ENCODE data around the gene CD74.

Gene CD74

DNA sequence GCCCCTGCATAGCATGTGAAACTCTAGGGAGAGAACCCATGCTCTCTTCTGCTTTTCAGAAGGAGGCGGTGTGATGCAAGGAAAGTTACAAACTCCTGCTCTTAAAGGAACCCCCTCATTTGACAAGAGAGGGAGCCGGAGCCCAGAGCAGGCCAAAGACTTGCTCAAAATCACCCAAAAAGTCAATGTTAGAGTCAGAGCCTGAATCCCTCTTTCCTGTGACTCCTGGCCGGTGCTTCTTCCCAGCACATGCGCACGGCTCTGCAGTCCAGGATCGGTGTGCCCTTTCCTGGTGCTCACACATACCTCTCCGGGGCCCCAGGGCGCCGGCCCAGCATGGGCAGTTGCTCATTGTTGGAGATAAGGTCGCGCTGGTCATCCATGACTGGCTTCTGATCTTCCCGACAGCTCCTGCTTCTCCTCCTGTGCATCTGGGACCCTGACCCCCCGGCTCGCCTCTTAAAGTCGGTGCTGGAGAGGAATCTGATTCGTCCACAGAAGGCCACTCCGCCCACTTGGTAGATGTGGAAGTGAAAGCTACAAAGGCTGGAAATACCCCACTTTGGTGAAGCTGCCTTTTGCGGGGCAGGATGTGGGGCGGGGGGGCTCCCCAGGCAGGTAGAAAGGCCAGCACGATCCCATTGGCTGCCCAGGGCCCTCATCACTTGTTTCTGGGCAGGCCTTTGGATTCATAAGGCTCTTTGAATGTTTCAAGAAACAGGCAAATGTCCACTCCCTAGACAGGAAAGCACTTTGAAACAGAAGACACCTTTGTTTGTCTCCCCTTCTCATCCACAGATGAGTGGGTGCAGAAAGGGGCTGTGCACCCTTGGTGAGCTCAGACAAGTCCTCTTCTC, at the start of gene CD74:
Gene CD74, minus strand, starts transcription at position 592 of the 857 bp plus-strand sequence. Its CDS starts 161 bp downstream, at position 431.
- peak; percentile 62 for DNase-seq

DNA sequence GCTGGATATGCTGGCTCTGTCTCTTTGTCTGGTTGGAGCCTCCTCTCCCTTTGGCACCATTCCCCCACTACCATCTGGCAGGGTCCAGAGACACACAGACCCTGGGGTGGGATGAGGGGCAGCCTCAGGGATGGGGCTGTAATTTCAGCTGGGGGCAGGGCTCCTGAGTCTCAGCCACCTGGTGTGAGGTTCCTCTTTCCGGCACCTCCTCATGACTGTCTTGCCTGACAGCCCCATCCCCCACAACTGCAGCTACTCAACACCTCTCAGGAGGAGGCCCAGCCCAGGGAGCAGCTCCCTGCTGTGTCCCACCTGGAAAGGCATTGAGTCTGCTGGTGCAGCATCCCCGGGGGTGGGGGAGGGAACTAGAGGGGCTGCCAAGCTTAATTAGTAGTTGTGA, 48.5 kb upstream of the CD74 start:
- no peak for DNase-seq

DNA sequence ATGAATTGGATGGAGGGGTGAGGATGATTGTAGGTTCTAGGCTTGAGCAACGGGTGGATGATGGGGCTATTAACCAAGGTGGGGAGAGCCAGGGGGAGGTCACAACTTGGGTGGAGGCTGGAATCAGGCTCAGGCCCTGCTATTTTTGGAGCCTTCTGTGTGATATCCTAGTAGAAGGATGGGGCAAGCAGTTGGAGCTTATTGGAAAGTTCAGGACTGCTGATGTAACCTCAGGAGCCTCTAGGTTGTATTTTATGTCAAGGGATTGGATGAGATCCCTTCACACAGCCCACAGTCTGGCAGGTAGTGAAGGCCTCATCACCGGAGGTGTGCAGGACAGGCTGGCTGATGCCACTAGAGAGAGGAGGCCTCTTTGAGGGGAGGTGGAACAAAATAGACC, 48.1 kb upstream of the CD74 start:
- no peak for DNase-seq

DNA sequence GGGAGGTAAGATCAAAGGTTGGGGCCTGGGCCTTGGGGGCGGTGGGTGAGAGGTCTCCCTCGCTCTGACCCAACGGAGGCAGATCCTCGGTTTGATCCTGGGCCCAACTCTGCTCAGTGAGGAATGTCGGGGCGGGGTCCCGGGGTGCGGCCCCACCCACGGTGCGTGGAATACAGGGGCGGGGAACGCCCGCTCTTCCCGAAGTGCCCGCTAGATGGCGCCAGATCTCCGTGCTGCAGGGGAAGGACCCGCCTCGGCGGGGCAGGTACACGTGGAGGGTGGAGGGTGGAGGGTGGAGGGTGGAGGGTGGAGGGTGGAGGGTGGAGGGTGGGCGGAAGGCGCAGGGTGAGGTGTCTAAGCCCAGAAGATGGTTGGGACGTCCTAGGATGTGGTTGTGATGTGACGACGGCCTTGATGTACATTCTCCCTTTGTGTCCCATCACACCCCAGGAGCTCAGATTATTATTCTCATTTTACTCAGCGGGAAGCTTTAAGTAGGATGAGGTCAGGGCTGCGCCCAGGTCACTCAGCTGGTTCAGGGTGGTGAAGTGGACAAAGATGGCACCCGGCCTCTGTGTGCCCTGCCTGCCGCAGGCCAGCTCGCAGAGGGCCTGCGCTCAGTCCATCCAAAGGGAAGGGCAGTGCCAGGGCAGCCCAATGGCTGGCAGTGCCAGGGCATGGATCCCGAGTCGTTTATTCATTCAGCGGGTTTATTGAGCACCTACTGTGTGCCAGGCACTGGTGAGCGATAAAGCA, 46.3 kb upstream of the CD74 start:
- DNase-seq, result peak; percentile 6

DNA sequence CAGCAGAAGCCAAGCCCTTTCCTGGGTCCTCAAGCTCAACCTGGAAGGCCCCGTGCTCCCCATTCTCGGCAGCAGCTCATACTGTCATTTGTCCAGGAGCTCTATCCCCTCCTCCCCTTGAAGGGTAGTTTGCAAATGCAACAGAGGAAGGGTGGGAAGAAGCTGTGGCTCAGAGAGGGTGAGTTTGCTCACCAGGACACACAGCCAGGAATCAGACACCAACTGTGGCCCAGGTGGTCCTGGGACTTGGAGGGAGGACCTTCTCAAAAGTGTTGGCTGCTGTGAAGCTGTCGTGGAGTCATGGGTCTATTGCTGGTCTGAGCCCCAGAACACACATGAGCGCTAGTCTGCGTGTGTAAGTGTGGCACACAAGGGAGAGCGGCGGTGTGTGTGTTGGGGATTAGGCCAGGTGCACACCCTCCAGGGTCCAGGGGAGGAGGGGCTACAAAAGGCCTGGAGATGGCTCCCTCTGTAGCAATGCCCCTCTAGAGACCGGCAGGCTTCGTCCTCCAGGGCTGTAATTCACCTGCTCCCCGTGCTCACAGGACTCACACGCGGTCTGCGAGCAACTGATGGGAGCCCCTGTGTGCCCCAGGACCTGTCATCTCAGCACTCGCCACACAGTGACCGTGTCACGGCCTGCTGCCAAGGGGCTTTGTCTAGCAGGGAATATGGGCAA, 45.0 kb upstream of the CD74 start:
- no peak for DNase-seq

DNA sequence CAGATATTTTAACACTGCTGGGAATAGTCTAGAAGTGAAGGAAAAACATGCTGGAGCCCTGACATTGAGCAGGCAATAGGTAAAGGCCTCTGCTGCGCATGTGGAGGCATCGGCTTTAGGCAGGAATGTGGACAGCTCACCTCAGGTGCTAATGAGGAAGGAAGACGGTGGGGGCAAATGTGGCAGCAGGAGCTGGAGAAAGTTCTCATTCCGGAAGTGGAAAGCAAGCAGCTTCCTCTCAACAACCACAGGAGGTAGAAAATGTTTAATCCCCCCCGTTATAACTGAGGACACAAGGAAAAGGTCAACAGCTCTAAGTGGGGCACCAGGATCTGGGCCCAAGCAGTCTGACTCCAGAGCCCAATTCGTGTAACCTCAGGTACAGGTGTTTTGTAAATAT, 44.4 kb upstream of the CD74 start:
- DNase-seq, result no peak

DNA sequence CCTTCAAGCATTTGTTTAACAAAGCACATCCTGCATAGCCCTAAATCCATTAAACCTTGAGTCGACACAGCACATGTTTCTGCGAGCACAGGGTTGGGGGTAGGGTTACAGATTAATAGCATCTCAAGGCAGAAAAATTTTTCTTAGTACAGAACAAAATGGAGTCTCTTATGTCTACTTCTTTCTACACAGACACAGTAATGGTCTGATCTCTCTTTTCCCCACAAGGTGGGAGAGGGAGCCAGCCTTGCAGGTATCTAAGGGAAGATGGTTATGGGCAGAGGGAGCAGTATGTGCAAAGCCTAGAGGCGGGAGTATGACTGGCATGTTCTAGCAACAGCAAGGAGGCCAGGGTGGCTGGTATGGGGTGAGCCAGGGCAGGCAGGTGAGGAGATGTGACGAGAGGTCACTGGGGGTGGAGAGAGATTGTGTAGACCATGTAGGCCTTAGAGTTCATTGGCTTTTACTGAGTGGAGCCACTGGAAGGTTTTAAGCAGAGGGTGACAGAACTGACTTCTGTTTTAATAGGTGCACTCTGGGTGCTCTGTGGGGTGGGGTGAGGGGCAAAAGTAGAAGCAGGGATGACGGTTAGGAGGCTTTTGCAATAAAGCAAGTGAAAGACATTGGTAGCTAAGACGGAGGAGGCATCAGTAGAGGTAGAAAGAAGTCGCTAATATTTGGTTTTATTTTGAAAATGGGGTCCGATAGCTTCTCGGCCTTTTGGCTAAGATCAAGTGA, 42.0 kb upstream of the CD74 start:
- DNase-seq, result no peak

DNA sequence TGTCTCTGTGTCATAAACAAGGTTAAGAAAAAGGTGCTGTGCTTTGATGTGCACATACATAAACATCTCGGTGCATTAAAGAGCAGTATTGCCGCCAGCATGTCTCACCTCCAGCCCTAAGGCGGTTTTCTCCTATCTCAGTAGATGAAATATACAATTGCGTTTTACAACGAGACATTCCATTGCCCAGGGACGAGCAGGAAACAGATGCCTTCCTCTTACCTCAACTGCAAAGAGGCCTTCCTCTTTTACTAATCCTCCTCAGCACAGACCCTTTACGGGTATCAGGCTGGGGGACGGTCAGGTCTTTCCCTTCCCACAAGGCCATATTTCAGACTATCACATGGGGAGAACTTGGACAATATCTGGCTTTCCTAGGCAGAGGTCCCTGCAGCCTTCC, 41.3 kb upstream of the CD74 start:
- DNase-seq, result peak; percentile 40

DNA sequence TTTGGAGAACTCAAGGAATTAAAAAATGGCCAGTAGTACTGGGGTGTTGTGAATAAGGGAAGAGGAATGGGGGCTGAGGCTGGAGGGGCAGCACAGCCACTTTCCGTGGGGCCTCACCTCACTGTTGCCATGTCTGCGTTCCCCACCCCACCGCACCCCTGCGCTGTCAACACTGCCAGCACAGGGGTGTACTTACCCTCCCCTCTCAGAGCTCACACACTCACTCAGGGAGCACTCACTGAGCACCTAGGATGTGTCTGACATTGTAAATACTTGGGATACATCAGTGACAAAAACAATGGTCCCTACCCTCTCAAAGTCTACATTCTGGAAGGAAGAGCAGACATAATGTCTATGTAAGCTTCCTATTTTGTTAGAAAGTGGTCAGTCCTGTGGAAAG, 40.2 kb upstream of the CD74 start:
- DNase-seq, result no peak

DNA sequence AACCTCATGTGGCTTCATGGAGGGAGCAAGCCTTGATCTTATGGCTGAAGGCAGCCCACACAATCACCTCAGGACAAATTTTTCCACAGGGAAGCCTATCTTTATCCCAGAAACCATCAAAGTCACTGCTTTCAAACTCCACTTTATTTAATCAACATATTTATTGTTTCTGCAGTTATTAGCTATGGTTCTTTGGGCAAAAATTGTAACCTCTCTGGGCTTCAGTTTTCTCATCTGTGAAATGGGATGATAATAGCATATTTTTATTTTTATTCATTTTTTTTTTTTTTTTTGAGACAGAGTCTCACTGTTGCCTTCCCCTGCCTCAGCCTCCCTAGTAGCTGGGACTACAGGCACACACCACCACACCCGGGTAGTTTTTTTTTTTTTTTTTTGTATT, 38.9 kb upstream of the CD74 start:
- DNase-seq, result no peak

DNA sequence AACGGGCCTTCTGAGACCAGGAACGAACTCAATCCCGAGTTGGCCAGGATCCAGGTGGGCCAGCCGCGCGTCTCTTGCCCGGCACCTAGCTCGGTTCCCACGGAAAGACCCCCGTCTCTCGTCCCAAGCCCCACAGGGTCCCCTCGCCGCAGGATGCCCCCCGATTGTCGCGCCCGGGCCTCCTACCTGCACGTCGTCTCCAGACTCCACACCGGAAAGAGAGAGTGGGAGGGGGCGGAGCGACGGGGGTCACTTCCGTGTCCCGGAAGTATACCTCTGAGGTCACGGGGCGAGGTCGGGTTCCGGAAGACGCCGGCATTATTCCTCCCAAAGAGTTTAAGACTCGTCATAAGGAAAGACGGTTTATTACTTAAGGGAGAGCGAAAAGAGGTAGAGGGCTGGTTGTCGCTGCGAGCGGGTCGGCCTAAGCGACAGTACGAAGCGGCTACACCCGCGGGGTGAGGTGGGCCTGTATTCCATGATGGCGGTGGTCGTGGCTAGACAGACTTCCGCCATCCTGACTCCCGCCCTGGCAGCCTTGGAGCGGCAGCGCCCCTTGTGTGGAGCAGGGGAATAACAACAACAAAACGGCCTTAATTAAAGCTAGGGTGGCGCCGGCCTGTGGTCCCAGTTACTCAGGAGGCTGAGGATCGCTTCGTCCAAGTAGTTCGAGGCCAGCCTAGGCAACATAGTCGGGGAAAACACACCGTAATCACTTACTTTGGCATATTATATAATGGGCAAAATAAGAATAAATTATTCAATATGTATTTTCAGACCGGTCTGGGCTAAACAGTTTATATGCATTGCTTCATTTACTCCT, 37.0 kb upstream of the CD74 start, which contains the start of gene RPS14:
Gene RPS14, minus strand, starts transcription at position 223 of the 823 bp plus-strand sequence. CDS start 2,006 bp downstream, outside the sequence.
- DNase-seq, result peak; percentile 56

DNA sequence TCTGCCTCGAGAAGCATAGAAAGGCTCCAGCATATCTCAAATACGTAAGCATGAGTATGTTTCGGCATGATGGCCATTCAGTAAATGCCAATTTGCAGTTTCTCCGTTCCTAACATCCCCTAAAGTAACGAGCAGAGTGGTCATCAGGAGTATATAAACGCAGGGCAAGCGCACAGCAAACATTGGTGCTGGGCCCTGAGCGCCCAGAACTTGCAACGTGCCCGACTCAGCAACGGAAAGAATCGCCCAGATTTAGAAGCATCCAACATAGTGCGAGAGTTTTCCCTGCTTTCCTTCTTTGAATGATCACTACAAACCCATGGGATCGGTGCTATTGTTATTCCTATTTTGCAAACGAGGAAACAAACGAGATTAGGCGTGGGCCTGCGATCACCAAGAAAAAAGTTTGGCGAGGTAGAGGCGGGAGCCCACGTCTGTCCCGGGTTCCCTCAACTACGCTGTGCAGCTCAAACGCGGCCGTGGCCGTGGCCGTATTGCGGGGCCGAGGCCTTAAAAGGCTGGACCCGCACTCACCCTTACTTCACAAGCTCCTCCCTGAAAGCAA, 36.3 kb upstream of the CD74 start:
- DNase-seq, result no peak

DNA sequence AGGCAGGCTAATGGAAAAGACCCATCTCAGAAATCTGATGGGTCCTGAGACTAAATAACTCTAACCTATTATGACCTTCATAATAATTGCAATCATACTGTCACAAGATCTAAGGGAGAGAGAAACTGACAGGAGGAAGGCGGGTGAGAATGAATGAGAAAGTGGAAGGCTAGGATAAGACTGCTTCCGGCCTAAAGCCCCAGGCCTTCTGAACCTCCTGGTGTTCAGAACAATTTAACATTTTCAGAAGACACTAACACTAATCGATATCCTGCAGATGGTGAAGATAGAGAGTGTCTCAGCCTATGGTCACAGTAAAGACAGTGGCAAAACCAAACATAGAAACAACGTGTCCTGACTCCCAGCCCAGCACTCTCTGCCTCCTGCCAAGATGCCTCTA, 35.6 kb upstream of the CD74 start:
- no peak for DNase-seq

DNA sequence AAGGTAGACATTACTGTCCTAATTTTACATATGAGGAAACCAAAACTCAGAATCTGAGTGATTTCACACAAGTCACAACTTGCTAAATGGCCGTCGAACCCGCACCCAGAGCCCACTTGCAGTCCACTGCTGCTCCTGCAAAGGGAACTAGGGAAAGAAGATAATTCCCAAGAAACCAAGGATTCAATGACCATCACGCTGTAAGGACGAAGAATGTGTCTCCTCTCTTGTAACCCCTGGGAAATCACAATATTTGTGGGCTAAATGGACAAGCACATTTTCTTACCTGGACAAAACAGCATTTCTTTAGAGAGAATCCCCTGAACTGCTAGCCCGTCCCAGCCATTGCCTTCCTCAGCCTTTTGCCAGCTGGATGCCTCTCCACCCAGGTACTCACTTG, 34.5 kb upstream of the CD74 start:
- DNase-seq, result no peak

DNA sequence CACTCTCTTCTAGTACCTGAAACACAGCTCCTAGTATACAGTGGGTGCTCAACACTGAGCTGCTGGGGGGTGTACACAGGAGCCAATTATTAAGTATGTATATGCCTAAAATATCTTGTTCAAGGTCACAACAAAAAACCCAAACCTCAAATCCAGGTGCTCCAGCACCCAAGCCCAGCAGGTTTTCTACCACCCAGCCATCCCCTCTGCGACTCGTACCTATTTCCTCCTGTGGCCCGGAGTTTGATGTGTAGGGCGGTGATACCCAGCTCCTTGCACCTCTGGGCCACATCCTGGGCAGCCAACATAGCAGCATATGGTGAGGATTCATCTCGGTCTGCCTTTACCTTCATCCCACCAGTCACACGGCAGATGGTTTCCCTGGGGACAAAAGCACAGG, 33.9 kb upstream of the CD74 start:
- DNase-seq, result no peak

DNA sequence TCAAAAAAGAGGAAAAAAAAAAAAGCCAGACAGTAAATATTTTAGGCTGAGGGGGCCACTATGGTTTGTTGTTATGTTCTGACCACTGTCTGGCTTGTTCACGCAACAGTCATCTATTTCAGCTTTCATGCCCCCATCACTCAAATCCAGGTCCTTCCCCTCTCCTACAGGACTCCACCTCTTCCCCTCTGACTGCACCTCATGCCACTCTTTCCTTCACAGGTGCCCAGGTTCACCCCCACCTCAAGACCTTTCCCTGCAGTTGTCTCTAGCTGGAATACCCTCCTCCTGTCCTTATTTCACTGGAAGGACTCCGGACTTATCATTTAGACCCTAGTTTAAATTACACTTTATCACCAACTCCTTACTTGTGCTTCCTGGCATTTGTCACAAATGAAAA, 33.4 kb upstream of the CD74 start:
- DNase-seq, result no peak

DNA sequence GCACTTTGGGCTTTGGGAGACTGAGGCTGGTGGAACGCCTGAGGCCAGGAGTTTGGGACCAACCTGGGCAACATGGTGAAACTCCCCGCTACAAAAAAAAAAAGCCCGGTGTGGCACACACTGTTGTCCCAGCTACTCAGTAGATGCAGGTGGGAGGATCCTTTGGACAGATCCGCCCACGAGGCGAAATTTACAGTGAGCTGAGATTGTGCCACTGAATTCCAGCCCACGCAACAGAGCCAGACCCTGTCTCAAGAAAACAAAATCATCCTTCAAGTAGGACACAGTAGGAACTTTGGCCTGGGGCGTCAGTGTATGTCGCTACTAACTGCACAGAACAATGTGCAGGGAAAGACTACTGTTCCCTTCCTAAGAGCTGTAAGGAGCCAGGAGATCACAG, 32.1 kb upstream of the CD74 start:
- no peak for DNase-seq

DNA sequence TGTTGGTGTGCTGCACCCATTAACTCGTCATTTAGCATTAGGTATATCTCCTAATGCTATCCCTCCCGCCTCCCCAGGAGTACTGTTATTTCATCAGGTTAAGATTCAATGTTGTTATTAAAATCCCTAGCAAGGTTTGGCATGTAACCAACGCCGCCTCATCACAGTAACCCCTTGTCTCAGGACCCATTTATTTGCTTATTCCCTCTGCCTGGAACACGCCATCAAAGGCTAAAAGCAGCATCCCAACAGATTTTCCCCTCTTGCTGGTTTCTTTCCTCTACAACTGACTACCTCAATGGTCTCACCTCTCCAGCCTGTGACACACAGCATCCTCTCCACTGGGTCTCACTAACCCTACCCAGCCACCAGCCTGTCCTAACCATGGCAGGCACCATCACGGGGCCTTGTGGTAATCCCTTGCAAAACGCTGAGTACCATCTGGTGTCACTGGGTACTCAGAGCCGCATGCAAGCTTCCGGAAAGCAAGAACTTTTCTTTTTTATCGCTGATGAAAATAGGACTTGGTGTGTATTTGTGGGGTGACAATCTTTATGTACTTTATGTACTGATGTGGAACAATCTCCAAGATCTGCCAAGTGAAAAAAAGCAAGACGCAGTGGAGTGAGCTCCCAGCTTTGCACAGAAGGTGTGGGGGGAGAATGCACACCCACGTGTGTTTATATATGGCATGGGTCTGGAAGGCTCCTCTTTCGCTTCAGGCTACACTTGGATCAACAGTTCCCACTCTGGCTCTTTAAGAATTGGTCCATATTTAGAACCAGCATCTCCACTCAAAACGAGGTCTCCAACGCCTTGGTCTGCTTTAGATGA, 30.7 kb upstream of the CD74 start:
- DNase-seq, result no peak

DNA sequence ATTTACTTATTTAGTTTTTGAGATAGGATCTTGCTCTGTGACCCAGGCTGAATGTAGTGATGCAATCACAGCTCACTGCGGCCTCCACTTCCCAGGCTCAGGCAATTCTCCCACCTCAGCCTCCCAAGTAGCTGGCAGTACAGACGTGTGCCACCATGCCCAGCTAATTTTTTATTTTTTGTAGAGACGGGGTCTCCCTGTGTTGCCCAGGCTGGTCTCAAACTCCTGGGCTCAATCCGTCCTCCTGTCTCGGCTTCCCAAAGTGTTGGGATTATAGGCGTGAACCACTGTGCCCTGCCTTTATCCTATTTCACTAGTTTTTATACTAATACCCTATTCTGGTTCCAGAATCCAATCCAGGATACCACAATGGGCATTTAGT, 30.0 kb upstream of the CD74 start:
- DNase-seq, result no peak

DNA sequence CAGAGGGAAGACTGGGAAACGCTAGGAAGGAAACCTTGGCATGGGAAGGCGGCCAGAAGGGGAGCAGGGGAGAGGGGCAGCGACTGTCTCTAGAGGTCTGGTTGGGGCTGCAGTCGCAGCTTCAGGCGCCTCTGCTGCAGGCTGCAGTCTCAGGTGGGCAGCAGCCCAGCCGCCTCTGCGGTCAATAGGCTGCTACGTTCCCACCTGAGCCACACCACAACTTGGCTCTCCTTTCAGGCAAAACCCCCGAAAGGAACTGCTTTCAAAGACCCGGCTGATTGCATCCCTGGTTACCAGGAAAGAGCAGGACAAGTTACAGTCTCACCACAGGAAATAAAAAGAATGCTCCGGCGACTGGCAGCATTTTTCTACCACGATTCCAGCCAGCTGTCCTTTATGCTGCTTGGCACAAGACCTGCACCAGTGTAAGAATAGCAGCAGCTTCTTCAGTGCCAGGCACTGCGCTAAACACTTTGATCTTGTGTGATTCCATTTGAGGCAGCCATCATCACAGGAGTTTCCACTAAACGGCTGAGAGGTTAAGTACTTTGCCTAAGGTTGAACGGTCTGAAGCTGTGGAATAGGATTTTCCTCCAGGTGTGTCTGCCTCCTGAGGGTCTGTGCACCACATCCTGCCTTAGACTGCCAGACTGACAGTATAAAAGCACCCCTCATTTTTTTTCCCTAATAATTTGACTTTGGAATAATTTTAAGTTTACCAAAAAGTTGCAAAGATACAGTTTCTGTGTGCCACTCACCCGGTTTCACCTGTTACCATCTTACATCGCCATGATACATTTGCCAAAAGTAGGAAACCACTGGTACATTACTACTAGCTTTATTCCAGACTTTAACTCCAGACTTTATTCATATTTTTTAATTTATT, 29.3 kb upstream of the CD74 start:
- no peak for DNase-seq

Data from KG1 (cell line).